ENCODE results near the gene UBE2E2.

The UBE2E2 gene

GRCh38 chr3:23242106-23242505, 39.0 kb downstream of the UBE2E2 start:
- no peaks in the 10 kb centered on the region for H3K36me3 Mint-ChIP-seq
- no peak overlapping the region for H3K4me3 Mint-ChIP-seq
- no peaks in the 10 kb centered on the region for H3K27me3 Mint-ChIP-seq
- H3K9me3 Mint-ChIP-seq (ENCODE audit: low read depth) = no peaks in the 10 kb centered on the region
- peaks cover 17% of the 10 kb centered on the region for H3K4me1 Mint-ChIP-seq (ENCODE audit: low read depth)
- no peak overlapping the region for H3K27ac Mint-ChIP-seq

GRCh38 chr3:23244324-23245041, 41.4 kb downstream of the UBE2E2 start:
- Mint-ChIP-seq H3K9me3 (ENCODE audit: low read depth) (no peaks in the 10 kb centered on the region), H3K36me3 (no peaks in the 10 kb centered on the region), H3K27me3 (no peaks in the 10 kb centered on the region), H3K4me1 (ENCODE audit: low read depth) (peaks cover 25% of the 10 kb centered on the region), H3K4me3 (no peak overlapping the region), H3K27ac (no peak overlapping the region)

- Mint-ChIP-seq H3K27ac (no peak overlapping the region), H3K36me3 (no peaks in the 10 kb centered on the region), H3K27me3 (no peaks in the 10 kb centered on the region), H3K4me3 (no peak overlapping the region), H3K4me1 (ENCODE audit: low read depth) (peaks cover 34% of the 10 kb centered on the region), H3K9me3 (ENCODE audit: low read depth) (no peaks in the 10 kb centered on the region)
These were observed 43.5 kb downstream of the UBE2E2 start for GRCh38 chr3:23246651-23247050.

GRCh38 chr3:23248594-23249131, 45.5 kb downstream of the UBE2E2 start:
- no peak overlapping the region for H3K27ac Mint-ChIP-seq
- H3K4me1 Mint-ChIP-seq (ENCODE audit: low read depth) = peaks cover 38% of the 10 kb centered on the region
- H3K4me3 Mint-ChIP-seq = no peak overlapping the region
- no peaks in the 10 kb centered on the region for H3K9me3 Mint-ChIP-seq (ENCODE audit: low read depth)
- no peaks in the 10 kb centered on the region for H3K36me3 Mint-ChIP-seq
- H3K27me3 Mint-ChIP-seq = no peaks in the 10 kb centered on the region

GRCh38 chr3:23249961-23250360, 46.8 kb downstream of the UBE2E2 start:
- Mint-ChIP-seq H3K4me3 (peak overlapping the region; percentile 42), H3K36me3 (no peaks in the 10 kb centered on the region), H3K27ac (peak overlapping the region; percentile 35), H3K27me3 (no peaks in the 10 kb centered on the region), H3K9me3 (ENCODE audit: low read depth) (no peaks in the 10 kb centered on the region), H3K4me1 (ENCODE audit: low read depth) (peaks cover 44% of the 10 kb centered on the region)

GRCh38 chr3:23252122-23252521, 49.0 kb downstream of the UBE2E2 start:
- no peaks in the 10 kb centered on the region for H3K36me3 Mint-ChIP-seq
- no peak overlapping the region for H3K27ac Mint-ChIP-seq
- H3K27me3 Mint-ChIP-seq = no peaks in the 10 kb centered on the region
- peaks cover 45% of the 10 kb centered on the region for H3K4me1 Mint-ChIP-seq (ENCODE audit: low read depth)
- H3K9me3 Mint-ChIP-seq (ENCODE audit: low read depth) = no peaks in the 10 kb centered on the region
- H3K4me3 Mint-ChIP-seq = no peak overlapping the region

- Mint-ChIP-seq H3K4me3 (no peak overlapping the region), H3K9me3 (ENCODE audit: low read depth) (peaks cover 4% of the 10 kb centered on the region), H3K27ac (no peak overlapping the region), H3K4me1 (ENCODE audit: low read depth) (peaks cover 40% of the 10 kb centered on the region), H3K27me3 (no peaks in the 10 kb centered on the region), H3K36me3 (no peaks in the 10 kb centered on the region)
These were observed 50.1 kb downstream of the UBE2E2 start for GRCh38 chr3:23253214-23253613.

GRCh38 chr3:23254282-23254681, 51.2 kb downstream of the UBE2E2 start:
- Mint-ChIP-seq H3K9me3 (ENCODE audit: low read depth) (peaks cover 4% of the 10 kb centered on the region), H3K27me3 (no peaks in the 10 kb centered on the region), H3K36me3 (no peaks in the 10 kb centered on the region), H3K27ac (no peak overlapping the region), H3K4me1 (ENCODE audit: low read depth) (peaks cover 35% of the 10 kb centered on the region), H3K4me3 (no peak overlapping the region)

- Mint-ChIP-seq H3K36me3 (no peaks in the 10 kb centered on the region), H3K4me3 (no peak overlapping the region), H3K4me1 (ENCODE audit: low read depth) (peaks cover 33% of the 10 kb centered on the region), H3K27me3 (no peaks in the 10 kb centered on the region), H3K27ac (no peak overlapping the region), H3K9me3 (ENCODE audit: low read depth) (peaks cover 4% of the 10 kb centered on the region)
These were observed 51.7 kb downstream of the UBE2E2 start for GRCh38 chr3:23254835-23255234.

- no peaks in the 10 kb centered on the region for H3K27me3 Mint-ChIP-seq
- H3K4me3 Mint-ChIP-seq = no peak overlapping the region
- peaks cover 7% of the 10 kb centered on the region for H3K9me3 Mint-ChIP-seq (ENCODE audit: low read depth)
These were observed 53.8 kb downstream of the UBE2E2 start for GRCh38 chr3:23256741-23257435.

GRCh38 chr3:23258110-23258509, 55.0 kb downstream of the UBE2E2 start:
- H3K4me3 Mint-ChIP-seq = no peak overlapping the region
- no peaks in the 10 kb centered on the region for H3K27me3 Mint-ChIP-seq
- peaks cover 13% of the 10 kb centered on the region for H3K4me1 Mint-ChIP-seq (ENCODE audit: low read depth)
- peaks cover 7% of the 10 kb centered on the region for H3K9me3 Mint-ChIP-seq (ENCODE audit: low read depth)
- no peaks in the 10 kb centered on the region for H3K36me3 Mint-ChIP-seq
- H3K27ac Mint-ChIP-seq = no peak overlapping the region

More at GRCh38 chr3:23256741-23257435, 53.8 kb downstream of the UBE2E2 start:
- Mint-ChIP-seq H3K27ac (no peak overlapping the region), H3K4me1 (ENCODE audit: low read depth) (peaks cover 17% of the 10 kb centered on the region), H3K36me3 (no peaks in the 10 kb centered on the region)

- no peaks in the 10 kb centered on the region for H3K27me3 Mint-ChIP-seq
- no peak overlapping the region for H3K27ac Mint-ChIP-seq
- no peaks in the 10 kb centered on the region for H3K36me3 Mint-ChIP-seq
- H3K4me1 Mint-ChIP-seq (ENCODE audit: low read depth) = peaks cover 2% of the 10 kb centered on the region
- H3K9me3 Mint-ChIP-seq (ENCODE audit: low read depth) = peaks cover 7% of the 10 kb centered on the region
- H3K4me3 Mint-ChIP-seq = no peak overlapping the region
These were observed 56.4 kb downstream of the UBE2E2 start for GRCh38 chr3:23259515-23259914.

GRCh38 chr3:23262766-23263165, 59.6 kb downstream of the UBE2E2 start:
- Mint-ChIP-seq H3K36me3 (peaks cover 10% of the 10 kb centered on the region), H3K4me3 (no peak overlapping the region), H3K4me1 (ENCODE audit: low read depth) (peaks cover 2% of the 10 kb centered on the region)

GRCh38 chr3:23263796-23264195, 60.7 kb downstream of the UBE2E2 start:
- Mint-ChIP-seq H3K36me3 (peaks cover 10% of the 10 kb centered on the region), H3K27me3 (no peaks in the 10 kb centered on the region), H3K4me3 (no peak overlapping the region), H3K4me1 (ENCODE audit: low read depth) (peaks cover 2% of the 10 kb centered on the region), H3K9me3 (ENCODE audit: low read depth) (peaks cover 6% of the 10 kb centered on the region), H3K27ac (no peak overlapping the region)

More at GRCh38 chr3:23262766-23263165, 59.6 kb downstream of the UBE2E2 start:
- no peak overlapping the region for H3K27ac Mint-ChIP-seq
- H3K9me3 Mint-ChIP-seq (ENCODE audit: low read depth) = peaks cover 10% of the 10 kb centered on the region
- no peaks in the 10 kb centered on the region for H3K27me3 Mint-ChIP-seq

GRCh38 chr3:23264413-23264812, 61.3 kb downstream of the UBE2E2 start:
- H3K27ac Mint-ChIP-seq = no peak overlapping the region
- H3K4me3 Mint-ChIP-seq = no peak overlapping the region
- H3K9me3 Mint-ChIP-seq (ENCODE audit: low read depth) = peaks cover 6% of the 10 kb centered on the region
- H3K36me3 Mint-ChIP-seq = peaks cover 10% of the 10 kb centered on the region
- no peaks in the 10 kb centered on the region for H3K27me3 Mint-ChIP-seq
- peaks cover 5% of the 10 kb centered on the region for H3K4me1 Mint-ChIP-seq (ENCODE audit: low read depth)
